ENCODE measurements around the gene TBX2. TPM values are rescaled to one million over a fixed set of nuclear protein-coding genes. Genes with fewer than 3 reads are reported as not detected.
"Not testable (repeated sequence)": the region's sequence is repeated elsewhere in the genome, so short reads cannot be mapped to it uniquely, and the experiment has no call there.

The TBX2 gene
- polyA plus RNA-seq, 1 donor = 10.9 TPM

GRCh38 chr17:61431594-61432311, 32.1 kb downstream of the TBX2 start:
- no peak for DNase-seq (ENCODE audit: low read depth)

GRCh38 chr17:61436273-61436672, 36.6 kb downstream of the TBX2 start:
- no peak for DNase-seq (ENCODE audit: low read depth)

- no peak for DNase-seq (ENCODE audit: low read depth)
These were observed 37.5 kb downstream of the TBX2 start for GRCh38 chr17:61436995-61437704.

GRCh38 chr17:61440697-61441096, 41.1 kb downstream of the TBX2 start:
- DNase-seq (ENCODE audit: low read depth) = no peak

GRCh38 chr17:61441507-61441906, 41.9 kb downstream of the TBX2 start:
- not testable (repeated sequence) for DNase-seq (ENCODE audit: low read depth)

- DNase-seq (ENCODE audit: low read depth) = no peak
These were observed 42.6 kb downstream of the TBX2 start for GRCh38 chr17:61442136-61442775.

GRCh38 chr17:61442878-61443474, 43.3 kb downstream of the TBX2 start:
- DNase-seq (ENCODE audit: low read depth) = no peak

GRCh38 chr17:61443475-61443882, 43.8 kb downstream of the TBX2 start:
- DNase-seq (ENCODE audit: low read depth) = no peak

GRCh38 chr17:61444075-61444474, 44.4 kb downstream of the TBX2 start:
- DNase-seq (ENCODE audit: low read depth) = no peak

GRCh38 chr17:61444831-61445230, 45.2 kb downstream of the TBX2 start:
- no peak for DNase-seq (ENCODE audit: low read depth)

- no peak for DNase-seq (ENCODE audit: low read depth)
These were observed 47.7 kb downstream of the TBX2 start for GRCh38 chr17:61447358-61447757.

- DNase-seq (ENCODE audit: low read depth) = no peak
These were observed 48.4 kb downstream of the TBX2 start for GRCh38 chr17:61448042-61448441.

GRCh38 chr17:61449140-61449539, 49.5 kb downstream of the TBX2 start:
- DNase-seq (ENCODE audit: low read depth) = not testable (repeated sequence)

GRCh38 chr17:61449707-61450640, 50.3 kb downstream of the TBX2 start:
- DNase-seq (ENCODE audit: low read depth) = no peak

- no peak for DNase-seq (ENCODE audit: low read depth)
These were observed 51.2 kb downstream of the TBX2 start for GRCh38 chr17:61450641-61451537.

- no peak for DNase-seq (ENCODE audit: low read depth)
These were observed 52.1 kb downstream of the TBX2 start for GRCh38 chr17:61451538-61452300.

GRCh38 chr17:61452301-61453290, 53.0 kb downstream of the TBX2 start, which contains the start of gene TBX4:
Gene TBX4, plus strand, starts transcription at chr17:61452422. Its CDS starts 4,069 bp downstream, at chr17:61456491.
- DNase-seq (ENCODE audit: low read depth) = no peak
